ENCODE results near the gene TRIM62. TPM values are rescaled to one million over a fixed set of nuclear protein-coding genes. Genes with fewer than 3 reads are reported as not detected.
A peak's percentile ranks its signal among the peaks of the same experiment; 100 is the strongest.

The TRIM62 gene
- total and polyA plus RNA-seq, 2 experiments from 2014 or later, result 2.9 to 18.9 TPM

DNA sequence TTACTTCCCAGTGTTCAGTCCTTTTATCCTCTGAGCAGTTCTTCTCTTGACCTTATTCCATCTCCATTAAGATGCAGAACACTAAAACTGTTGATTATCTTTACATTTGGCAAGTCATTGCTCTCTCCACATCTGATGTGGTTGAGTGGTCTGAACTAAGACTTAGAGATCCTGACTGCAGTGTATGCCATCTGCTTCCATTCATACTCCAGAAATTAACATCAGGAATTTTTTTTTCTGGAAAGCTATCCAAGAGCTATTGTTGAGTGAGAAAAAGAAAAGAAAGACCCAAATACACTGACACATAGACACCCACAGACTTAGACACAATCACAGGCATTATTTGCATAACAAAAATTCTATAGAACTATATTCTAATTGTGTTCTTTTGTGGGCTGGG, 3.7 kb upstream of the TRIM62 start:
- Histone ChIP-seq H3F3A (replicated peaks; ENCODE audit: low read depth) (no peaks in the 10 kb centered on the region), H3K4me2 (no peak overlapping the region), H4K20me1 (replicated peaks; ENCODE audit: insufficient read depth) (no peaks in the 10 kb centered on the region), H2AFZ (no peak overlapping the region), H3K27ac (ENCODE audit: low read depth) (no peak overlapping the region), H3K9me2 (ENCODE audit: insufficient read depth) (peaks cover 3% of the 10 kb centered on the region; the same call in 1 of the 2 replicates), H3K4me1 (ENCODE audit: insufficient read depth) (peaks cover 17% of the 10 kb centered on the region), H3K4me3 (no peak overlapping the region), H3K27me3 (ENCODE audit: insufficient read depth) (no peaks in the 10 kb centered on the region), H3K36me3 (ENCODE audit: insufficient read depth) (no peaks in the 10 kb centered on the region), H3K79me2 (replicated peaks; ENCODE audit: insufficient read depth) (no peaks in the 10 kb centered on the region)
- Mint-ChIP-seq H3K4me1 (peaks cover 24% of the 10 kb centered on the region), H3K36me3 (ENCODE audit: low read depth) (no peaks in the 10 kb centered on the region), H3K4me3 (no peak overlapping the region), H3K27ac (no peak overlapping the region), H3K27me3 (ENCODE audit: insufficient read depth, low read depth, poor library complexity) (peaks cover 15% of the 10 kb centered on the region), H3K9me3 (no peaks in the 10 kb centered on the region)
- TF ChIP-seq POLR2AphosphoS5 (IDR thresholded peaks at IDR 0.05; ENCODE audit: low read depth), result no peak
- TF ChIP-seq, protein P1, sequence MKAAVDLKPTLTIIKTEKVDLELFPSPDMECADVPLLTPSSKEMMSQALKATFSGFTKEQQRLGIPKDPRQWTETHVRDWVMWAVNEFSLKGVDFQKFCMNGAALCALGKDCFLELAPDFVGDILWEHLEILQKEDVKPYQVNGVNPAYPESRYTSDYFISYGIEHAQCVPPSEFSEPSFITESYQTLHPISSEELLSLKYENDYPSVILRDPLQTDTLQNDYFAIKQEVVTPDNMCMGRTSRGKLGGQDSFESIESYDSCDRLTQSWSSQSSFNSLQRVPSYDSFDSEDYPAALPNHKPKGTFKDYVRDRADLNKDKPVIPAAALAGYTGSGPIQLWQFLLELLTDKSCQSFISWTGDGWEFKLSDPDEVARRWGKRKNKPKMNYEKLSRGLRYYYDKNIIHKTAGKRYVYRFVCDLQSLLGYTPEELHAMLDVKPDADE (IDR thresholded peaks at IDR 0.05), result no peak
- no peak for TF ChIP-seq EZH2phosphoT487 (IDR thresholded peaks at IDR 0.05; ENCODE audit: unreplicated experiment)
- no peak for TF ChIP-seq ZNF114 (CRISPR knock-in tag; IDR thresholded peaks at IDR 0.05)
- ATAC-seq (no peak), DNase-seq (ENCODE audit: low spot score) (no peak)

GRCh38 chr1:33183306-33183705, 1.5 kb upstream of the TRIM62 start:
- no peak overlapping the region for H2AFZ ChIP-seq
- H3K4me3 ChIP-seq, result no peak overlapping the region; the same call in 1 of the 2 replicates
- peaks cover 4% of the 10 kb centered on the region; the same call in 1 of the 2 replicates for H3K79me2 ChIP-seq (replicated peaks; ENCODE audit: insufficient read depth)
- H3K9me3 Mint-ChIP-seq, result no peaks in the 10 kb centered on the region
- H3K27me3 Mint-ChIP-seq (ENCODE audit: insufficient read depth, low read depth, poor library complexity), result peaks cover 18% of the 10 kb centered on the region
- no peaks in the 10 kb centered on the region for H3K36me3 ChIP-seq (ENCODE audit: insufficient read depth)
- 0 out of 2 replicates have a peak overlapping the region, but pooled peaks have one; percentile 90 for H3K4me2 ChIP-seq
- peaks cover 3% of the 10 kb centered on the region; the same call in 1 of the 2 replicates for H3K9me2 ChIP-seq (ENCODE audit: insufficient read depth)
- H3K27me3 ChIP-seq (ENCODE audit: insufficient read depth), result peaks cover 5% of the 10 kb centered on the region; the same call in 1 of the 2 replicates
- no peaks in the 10 kb centered on the region; the same call in 1 of the 2 replicates for H4K20me1 ChIP-seq (replicated peaks; ENCODE audit: insufficient read depth)
- no peak for ATAC-seq
- peaks cover 25% of the 10 kb centered on the region for H3K4me1 ChIP-seq (ENCODE audit: insufficient read depth)
- no peak for TF ChIP-seq NANOG (IDR thresholded peaks at IDR 0.05; ENCODE audit: borderline replicate concordance)
- no peak for TF ChIP-seq EZH2 (IDR thresholded peaks at IDR 0.05; ENCODE audit: low read depth, unreplicated experiment)
- no peak for TF ChIP-seq EZH2phosphoT487 (IDR thresholded peaks at IDR 0.05; ENCODE audit: unreplicated experiment)
- TF ChIP-seq, protein P2, sequence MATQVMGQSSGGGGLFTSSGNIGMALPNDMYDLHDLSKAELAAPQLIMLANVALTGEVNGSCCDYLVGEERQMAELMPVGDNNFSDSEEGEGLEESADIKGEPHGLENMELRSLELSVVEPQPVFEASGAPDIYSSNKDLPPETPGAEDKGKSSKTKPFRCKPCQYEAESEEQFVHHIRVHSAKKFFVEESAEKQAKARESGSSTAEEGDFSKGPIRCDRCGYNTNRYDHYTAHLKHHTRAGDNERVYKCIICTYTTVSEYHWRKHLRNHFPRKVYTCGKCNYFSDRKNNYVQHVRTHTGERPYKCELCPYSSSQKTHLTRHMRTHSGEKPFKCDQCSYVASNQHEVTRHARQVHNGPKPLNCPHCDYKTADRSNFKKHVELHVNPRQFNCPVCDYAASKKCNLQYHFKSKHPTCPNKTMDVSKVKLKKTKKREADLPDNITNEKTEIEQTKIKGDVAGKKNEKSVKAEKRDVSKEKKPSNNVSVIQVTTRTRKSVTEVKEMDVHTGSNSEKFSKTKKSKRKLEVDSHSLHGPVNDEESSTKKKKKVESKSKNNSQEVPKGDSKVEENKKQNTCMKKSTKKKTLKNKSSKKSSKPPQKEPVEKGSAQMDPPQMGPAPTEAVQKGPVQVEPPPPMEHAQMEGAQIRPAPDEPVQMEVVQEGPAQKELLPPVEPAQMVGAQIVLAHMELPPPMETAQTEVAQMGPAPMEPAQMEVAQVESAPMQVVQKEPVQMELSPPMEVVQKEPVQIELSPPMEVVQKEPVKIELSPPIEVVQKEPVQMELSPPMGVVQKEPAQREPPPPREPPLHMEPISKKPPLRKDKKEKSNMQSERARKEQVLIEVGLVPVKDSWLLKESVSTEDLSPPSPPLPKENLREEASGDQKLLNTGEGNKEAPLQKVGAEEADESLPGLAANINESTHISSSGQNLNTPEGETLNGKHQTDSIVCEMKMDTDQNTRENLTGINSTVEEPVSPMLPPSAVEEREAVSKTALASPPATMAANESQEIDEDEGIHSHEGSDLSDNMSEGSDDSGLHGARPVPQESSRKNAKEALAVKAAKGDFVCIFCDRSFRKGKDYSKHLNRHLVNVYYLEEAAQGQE (IDR thresholded peaks at IDR 0.05; ENCODE audit: unreplicated experiment), result no peak
- TF ChIP-seq ZNF114 (CRISPR knock-in tag; IDR thresholded peaks at IDR 0.05), result no peak
- TF ChIP-seq JUNB (IDR thresholded peaks at IDR 0.05; ENCODE audit: unreplicated experiment), result no peak
- TF ChIP-seq, protein P3, sequence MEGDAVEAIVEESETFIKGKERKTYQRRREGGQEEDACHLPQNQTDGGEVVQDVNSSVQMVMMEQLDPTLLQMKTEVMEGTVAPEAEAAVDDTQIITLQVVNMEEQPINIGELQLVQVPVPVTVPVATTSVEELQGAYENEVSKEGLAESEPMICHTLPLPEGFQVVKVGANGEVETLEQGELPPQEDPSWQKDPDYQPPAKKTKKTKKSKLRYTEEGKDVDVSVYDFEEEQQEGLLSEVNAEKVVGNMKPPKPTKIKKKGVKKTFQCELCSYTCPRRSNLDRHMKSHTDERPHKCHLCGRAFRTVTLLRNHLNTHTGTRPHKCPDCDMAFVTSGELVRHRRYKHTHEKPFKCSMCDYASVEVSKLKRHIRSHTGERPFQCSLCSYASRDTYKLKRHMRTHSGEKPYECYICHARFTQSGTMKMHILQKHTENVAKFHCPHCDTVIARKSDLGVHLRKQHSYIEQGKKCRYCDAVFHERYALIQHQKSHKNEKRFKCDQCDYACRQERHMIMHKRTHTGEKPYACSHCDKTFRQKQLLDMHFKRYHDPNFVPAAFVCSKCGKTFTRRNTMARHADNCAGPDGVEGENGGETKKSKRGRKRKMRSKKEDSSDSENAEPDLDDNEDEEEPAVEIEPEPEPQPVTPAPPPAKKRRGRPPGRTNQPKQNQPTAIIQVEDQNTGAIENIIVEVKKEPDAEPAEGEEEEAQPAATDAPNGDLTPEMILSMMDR (conservative IDR thresholded peaks at IDR 0.05; ENCODE audit: low read depth in 2 of 2), result no peak; a peak in 1 of 4 replicates
- TF ChIP-seq CREB1 (CRISPR knock-in tag; IDR thresholded peaks at IDR 0.05; ENCODE audit: low read depth), result no peak
- H3K27ac ChIP-seq (ENCODE audit: low read depth), result no peak overlapping the region
- H3K36me3 Mint-ChIP-seq (ENCODE audit: low read depth), result peaks cover 3% of the 10 kb centered on the region; the same call in 1 of the 3 replicates
- DNase-seq (ENCODE audit: low spot score), result no peak
- no peaks in the 10 kb centered on the region for H3F3A ChIP-seq (replicated peaks; ENCODE audit: low read depth)
- H3K4me1 Mint-ChIP-seq, result peaks cover 31% of the 10 kb centered on the region
- H3K27ac Mint-ChIP-seq, result no peak overlapping the region
- no peak overlapping the region for H3K4me3 Mint-ChIP-seq

Measured in GM23338 (cell line).